Right lung (tissue), 5 donors: ENCODE results near the gene ZER1. TPM values are rescaled to one million over a fixed set of nuclear protein-coding genes. Genes with fewer than 3 reads are reported as not detected.
"Not testable (repeated sequence)": the region's sequence is repeated elsewhere in the genome, so short reads cannot be mapped to it uniquely, and the experiment has no call there.

Experiments
- DNase-seq, 2 donors: peaks; one replicate each; pipeline ENCODE4 v3.0.0-alpha.2; 2013
- polyA plus RNA-seq, 5 donors: library from polyadenylated mRNA; unstranded; fragments of 120-200 nt; gene quantifications; one replicate each; pipeline versions ENCODE4 v1.2.1 to v1.2.3, GENCODE V29; 2013; ENCODE audit warnings: inconsistent platforms in 1 of 5, low replicate concordance in 1 of 5; ENCODE audit not compliant: insufficient read length in 5 of 5, insufficient read depth in 1 of 5

The ZER1 gene
- polyA plus RNA-seq, 5 donors, result 20.4 to 32.3 (median 28.7) TPM

- DNase-seq, result no peak
These were observed 53.7 kb downstream of the ZER1 start for GRCh38 chr9:128718047-128718446.

DNA sequence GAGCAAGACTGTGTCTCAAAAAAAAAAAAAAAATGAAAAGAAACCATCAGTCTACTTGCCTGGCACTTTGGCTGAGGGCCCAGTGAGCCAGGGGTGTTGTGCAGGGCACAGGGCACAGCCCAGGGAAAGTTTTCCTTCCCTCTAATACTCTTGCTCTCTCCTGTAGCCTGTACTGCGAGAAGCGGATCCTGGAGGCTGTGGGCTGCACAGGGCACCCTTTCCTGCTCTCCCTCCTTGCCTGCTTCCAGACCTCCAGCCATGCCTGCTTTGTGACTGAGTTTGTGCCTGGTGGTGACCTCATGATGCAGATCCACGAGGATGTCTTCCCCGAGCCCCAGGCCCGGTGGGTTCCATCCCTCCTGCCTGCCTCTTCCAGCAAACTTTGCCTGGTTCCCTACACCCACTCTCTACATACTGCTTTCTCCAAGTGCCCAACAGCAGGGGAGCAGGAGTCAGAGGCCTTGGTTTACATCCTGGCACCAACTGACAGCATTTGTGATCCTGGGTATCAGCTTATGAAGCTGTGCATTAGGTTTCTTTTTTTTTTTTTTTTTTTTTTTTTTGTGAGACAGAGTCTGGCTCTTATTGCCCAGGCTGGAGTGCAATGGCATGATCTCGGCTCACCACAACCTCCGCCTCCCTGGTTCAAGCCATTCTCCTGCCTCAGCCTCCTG, 55.0 kb downstream of the ZER1 start:
- DNase-seq, result no peak

- DNase-seq, result no peak
These were observed 56.3 kb downstream of the ZER1 start for GRCh38 chr9:128715436-128715750.

DNA sequence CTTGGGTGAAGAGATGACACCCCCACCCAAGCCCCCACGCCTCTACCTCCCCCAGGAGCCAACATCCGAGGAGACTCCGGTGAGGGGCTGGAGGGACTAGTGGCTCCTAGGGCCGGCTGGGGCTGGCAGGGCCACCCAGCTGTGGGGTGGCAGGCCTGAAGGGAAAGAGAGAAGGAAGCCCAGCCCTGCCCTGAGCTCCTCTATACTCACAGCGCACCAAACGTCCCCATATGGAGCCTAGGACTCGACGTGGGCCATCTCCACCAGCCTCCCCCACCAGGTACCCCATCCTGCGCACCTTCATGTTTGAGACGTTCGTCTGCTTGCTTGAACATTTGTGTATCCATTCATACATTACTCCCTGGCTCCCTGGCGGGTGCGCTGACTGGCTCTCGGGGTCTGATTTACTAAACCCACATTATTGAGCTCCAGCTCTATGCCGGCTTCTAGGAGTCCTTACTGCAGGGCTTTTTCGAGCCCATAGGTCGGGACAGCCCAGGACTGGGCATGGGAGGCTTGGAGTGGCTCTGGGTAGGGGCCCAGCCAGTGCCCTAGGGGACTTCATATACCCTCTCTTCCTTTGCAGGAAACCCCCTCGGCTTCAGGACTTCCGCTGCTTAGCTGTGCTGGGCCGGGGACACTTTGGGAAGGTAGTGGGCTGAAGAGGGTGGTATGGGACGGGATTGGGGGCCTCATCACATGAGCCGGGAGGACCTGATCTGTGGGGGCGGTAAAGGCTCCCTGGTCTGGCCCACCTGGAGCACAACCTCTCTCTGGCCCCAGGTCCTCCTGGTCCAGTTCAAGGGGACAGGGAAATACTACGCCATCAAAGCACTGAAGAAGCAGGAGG, 56.9 kb downstream of the ZER1 start:
- DNase-seq, result no peak

DNA sequence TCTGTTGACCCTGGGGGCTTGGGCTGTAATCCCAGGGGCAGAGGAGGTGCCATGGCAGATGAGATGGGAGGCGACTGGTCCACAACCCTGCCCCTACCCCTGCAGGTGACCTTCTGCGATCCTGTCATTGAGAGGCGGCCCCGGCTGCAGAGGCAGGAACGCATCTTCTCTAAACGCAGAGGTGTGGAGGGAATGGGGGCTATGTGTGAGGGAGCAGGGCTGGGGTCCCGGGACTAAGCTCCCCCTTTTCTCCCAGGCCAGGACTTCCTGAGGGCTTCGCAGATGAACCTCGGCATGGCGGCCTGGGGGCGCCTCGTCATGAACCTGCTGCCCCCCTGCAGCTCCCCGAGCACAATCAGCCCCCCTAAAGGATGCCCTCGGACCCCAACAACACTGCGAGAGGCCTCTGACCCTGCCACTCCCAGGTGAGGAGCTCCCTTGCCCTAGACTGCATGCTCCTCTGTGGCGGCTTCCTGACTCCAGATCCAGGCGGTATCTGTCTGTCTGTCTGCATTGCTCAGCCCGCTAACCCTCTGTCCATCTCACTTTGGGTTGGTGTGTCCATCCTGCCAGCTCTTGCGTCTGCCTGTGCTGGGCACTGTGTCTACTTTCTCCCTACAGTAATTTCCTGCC, 57.7 kb downstream of the ZER1 start:
- DNase-seq, result no peak

DNA sequence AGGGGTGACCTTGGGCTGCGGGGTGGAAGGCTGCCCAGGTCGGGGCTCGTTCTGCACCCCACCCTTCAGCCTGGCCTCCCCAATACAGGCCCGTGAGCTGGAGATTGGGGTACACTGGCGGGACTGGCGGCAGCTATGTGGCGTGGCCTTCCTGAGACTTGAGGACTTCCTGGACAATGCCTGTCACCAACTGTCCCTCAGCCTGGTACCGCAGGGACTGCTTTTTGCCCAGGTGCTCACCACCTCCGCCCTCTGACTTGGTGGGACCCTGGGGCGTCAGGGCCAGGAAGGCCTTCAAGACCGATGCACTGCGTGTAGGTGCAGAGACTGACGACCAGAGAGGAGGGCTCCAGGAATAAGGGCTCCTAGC, 58.3 kb downstream of the ZER1 start:
- DNase-seq, result no peak

DNA sequence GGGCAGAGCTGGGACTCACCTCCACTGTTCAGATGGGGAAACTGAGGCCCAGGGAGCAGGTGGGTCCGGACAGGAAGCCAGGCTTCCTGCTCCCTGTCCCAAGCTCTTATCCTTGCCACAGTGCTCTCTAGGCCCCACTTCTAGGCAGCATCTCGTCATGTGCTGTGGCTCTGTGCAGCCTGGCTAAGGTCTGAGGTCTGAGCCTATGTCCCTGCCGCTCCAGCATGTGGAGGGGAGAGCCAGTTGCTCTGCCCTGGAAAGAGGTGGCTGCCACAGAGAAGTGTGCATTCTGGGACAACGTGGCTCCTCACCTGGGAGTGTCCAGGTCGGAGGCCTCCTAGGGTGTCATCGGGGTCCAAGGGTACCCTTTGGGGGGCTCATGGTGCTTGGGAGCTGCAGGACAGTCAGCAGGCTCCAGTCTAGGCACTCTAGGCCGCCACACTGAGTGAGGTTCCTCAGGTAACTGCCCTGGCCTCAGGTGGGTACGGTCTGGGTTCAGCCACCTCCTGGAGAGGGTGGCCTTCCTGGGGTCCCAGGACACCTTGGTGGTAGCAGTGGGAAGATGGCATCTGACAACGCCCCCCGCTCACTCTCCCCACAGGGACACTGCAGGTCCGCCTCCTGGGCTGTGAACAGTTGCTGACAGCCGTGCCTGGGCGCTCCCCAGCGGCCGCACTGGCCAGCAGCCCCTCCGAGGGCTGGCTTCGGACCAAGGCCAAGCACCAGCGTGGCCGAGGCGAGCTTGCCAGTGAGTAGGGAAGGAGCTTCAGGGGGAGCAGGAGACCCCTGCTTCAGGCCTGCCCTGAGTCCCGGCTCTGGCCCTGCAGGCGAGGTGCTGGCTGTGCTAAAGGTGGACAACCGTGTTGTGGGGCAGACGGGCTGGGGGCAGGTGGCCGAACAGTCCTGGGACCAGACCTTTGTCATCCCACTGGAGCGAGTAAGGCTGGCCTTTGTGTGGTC, 59.0 kb downstream of the ZER1 start:
- no peak for DNase-seq

- no peak for DNase-seq
These were observed 64.3 kb downstream of the ZER1 start for GRCh38 chr9:128707446-128707845.

DNA sequence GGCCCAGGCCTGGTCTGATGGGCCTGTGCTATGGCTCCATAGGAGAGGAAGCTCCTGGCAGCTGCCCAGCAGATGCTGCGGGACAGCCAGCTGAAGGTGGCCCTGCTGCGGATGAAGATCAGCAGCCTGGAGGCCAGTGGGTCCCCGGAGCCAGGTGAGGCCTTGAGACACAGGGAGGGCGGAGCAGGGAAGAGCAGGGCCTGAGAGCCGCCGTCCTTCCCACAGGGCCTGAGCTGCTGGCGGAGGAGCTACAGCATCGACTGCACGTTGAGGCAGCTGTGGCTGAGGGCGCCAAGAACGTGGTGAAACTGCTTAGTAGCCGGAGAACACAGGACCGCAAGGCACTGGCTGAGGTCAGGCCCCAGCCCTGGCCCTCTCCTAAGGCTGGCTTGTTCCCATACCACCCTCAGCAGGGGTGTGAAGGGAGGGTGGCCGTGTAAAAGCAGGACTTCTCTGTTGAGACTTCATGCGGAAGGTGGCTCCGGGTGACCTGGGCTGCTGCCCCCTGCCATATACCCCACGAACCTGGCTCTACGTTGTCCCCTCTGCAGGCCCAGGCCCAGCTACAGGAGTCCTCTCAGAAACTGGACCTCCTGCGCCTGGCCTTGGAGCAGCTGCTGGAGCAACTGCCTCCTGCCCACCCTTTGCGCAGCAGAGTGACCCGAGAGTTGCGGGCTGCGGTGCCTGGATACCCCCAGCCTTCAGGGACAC, 64.9 kb downstream of the ZER1 start:
- DNase-seq, result no peak

DNA sequence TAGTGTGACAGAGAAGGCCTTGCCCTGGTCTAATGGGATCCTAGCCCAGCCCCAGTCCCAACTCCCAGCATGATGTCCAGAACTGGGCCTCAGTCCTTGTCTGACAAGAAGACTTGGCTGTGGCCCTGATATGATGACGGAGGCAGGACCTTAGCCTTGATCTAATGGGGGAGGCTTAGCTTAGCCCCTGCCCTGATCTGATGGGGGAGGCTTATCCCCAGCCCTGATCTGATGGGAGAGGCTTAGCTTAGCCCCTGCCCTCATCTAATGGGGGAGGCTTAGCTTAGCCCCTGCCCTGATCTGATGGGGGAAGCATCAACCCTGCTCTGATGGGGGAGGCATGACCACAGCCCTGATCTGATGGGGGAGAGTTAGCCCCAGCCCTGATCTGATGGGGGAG, 65.7 kb downstream of the ZER1 start:
- DNase-seq, result no peak

DNA sequence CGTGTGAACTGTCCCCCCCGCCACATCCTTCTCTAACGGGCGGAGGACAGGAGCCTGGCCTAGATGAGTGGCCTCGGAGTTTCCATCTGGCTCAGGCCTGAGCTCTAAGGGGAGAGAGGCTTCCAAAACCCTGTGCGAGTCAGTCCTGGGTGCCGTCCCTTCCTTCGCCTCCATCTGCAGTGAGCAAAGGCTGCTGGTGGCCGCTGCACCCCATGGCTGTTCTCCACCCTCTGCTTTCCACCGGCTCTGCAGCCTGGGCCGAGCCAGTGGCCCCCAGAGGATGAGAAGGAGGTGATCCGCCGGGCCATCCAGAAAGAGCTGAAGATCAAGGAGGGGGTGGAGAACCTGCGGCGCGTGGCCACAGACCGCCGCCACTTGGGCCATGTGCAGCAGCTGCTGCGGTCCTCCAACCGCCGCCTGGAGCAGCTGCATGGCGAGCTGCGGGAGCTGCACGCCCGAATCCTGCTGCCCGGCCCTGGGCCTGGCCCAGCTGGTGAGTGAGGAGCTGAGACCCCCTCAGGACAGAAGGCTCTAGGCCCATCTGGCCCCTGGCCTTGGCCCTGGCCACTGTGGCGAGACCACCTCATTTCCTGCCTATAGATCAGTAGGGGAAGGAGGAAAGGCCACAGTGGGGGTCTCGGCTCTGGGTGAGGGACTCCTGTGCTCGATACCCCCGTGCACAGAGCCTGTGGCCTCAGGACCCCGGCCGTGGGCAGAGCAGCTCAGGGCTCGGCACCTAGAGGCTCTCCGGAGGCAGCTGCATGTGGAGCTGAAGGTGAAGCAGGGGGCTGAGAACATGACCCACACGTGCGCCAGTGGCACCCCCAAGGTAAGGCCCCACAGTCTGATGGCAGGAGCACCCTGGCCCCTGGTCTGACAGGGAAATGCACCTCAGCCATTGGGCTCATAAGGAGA, 66.4 kb downstream of the ZER1 start:
- no peak for DNase-seq

DNA sequence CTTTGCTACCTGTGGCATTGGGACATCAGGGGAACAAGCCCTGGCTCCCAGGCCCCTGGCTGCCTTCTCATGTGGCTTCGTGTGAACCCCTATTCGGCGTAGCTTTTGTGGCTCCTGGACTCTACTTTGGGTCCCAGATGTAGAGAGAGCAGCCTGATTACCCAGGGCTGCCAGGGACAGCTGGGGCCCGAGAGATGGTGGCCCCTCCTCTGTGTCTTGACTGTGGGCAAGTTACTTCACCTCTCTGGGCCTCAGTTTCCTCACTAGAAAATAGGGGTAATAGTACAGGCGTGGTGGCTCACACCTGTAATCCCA, 67.4 kb downstream of the ZER1 start:
- DNase-seq, result no peak

GRCh38 chr9:128703616-128704355, 67.9 kb downstream of the ZER1 start:
- no peak for DNase-seq

DNA sequence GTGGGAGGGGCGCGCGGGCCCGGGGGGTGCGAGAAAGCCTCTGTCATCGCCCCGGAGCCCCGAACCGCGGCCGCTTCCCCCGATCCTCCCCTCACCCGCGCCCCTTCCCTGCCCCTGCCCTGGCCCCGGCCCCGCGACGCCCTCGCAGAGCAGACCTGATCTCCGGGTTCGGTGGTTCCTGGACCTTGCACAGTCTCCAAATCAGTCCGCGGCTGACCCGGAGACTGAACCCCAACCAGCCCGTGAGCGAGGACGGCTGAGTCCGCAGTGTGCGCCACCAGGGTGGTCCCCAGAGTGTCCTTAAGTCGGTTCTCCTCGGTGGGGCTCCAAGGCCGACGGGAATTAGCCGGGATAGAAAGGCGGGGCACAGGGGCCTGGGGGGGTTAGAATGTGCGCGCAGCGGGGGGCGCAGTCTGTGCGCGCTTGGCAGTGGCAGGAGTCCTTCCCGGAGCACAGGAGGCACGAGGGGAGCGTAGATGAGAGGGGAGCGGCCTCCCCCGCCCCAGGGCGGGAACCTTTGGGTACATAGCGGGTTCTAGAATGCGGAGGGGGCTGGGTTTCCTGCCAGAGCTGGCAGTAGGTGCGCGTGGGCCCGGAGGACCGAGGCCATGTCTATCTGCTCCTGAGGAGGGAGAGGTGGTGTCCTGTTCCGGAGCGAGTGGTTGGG, 68.6 kb downstream of the ZER1 start:
- peak in 1 of 2 donors; percentile 11 for DNase-seq

GRCh38 chr9:128702445-128702948, 69.2 kb downstream of the ZER1 start, which contains the start of gene PKN3:
Gene PKN3, plus strand, starts transcription at chr9:128702503. Its CDS starts 413 bp downstream, at chr9:128702916.
- DNase-seq, result peak; percentile 84 to 86

GRCh38 chr9:128701227-128701854, 70.4 kb downstream of the ZER1 start:
- no peak for DNase-seq

DNA sequence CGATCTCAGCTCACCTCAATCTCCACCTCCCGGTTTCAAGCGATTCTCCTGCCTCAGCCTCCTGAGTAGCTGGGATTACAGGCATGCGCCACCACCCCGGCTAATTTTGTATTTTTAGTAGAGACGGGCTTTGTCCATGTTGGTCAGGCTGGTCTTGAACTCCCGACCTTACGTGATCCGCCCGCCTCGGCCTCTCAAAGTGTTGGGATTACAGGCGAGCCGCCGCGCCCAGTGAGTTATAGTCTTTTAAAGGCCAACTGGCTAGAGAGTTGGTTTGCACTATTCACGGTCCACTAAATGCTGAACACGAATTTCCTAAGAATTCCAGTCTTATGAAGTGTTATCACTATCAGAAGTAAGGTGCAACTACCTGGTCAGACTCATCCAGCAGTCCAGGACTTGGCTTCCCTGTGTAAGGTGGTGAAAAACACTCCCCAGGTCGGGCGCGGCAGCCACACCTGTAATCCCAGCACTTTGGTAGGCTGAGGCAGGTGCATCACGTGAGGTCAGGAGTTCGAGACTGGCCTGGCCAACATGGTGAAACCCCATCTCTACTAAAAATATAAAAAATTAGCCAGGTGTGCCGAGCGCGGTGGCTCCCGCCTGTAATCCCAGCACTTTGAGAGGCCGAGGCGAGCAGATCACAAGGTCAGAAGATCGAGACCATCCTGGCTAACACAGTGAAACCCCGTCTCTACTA, 72.5 kb downstream of the ZER1 start:
- not testable (repeated sequence) for DNase-seq
